Measurements from ENCODE around the gene GPR55. TPM values are rescaled to one million over a fixed set of nuclear protein-coding genes. Genes with fewer than 3 reads are reported as not detected.
"Not testable (repeated sequence)": the region's sequence is repeated elsewhere in the genome, so short reads cannot be mapped to it uniquely, and the experiment has no call there.

Gene GPR55
- total and polyA plus RNA-seq, 4 experiments from 2014 or later: 2.4 to 8.3 (median 8.1) TPM; not detected in 1

DNA sequence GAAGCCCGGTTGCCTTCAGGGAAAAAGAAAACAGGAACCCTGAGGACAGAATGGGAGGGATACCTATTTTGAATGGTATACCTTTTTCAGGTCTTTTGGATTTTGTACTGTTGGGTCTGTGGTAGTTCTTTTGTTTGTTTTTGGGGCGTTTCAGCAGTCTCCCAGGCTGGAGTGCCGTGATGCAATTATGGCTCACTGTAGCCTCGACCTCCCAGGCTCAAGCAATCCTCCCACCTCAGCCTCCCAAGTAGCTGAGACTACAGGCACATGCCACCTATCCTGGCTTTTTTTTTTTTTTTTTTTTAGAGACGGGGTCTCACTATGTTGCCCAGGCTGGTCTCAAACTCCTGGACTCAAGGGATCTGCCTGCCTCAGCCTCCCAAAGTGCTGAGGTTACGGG, 43.3 kb upstream of the GPR55 start:
- ChIA-PET POLR2A (ENCODE audit: partially characterized antibody) (interaction anchor here (1.0 kb wide), 1 partner anchor 44 kb away, joined by 3 read pairs; the partner anchor contains the start of gene GPR55), CTCF (ENCODE audit: partially characterized antibody) (interaction anchor here (0.7 to 4.1 kb wide), 3 partner anchors 19 to 175 kb away, joined by 3 to 16 read pairs (median 3); partner anchors contain the start of gene GPR55)
- H3K27me3 Mint-ChIP-seq; intact Hi-C loops (cut with micrococcal nuclease); H3K27me3 ChIP-seq (ENCODE audit: insufficient read depth, low read length); H3K9me3 ChIP-seq (ENCODE audit: control insufficient read depth in 1 of 2, low read length in 2 of 2); H3K27ac Mint-ChIP-seq; H3K36me3 Mint-ChIP-seq; H3K4me3 ChIP-seq (ENCODE audit: low read length in 2 of 2); H3K27ac ChIP-seq (ENCODE audit: low read depth, low read length); DNase-seq; H3K36me3 ChIP-seq (ENCODE audit: insufficient read depth, low read length); H3K9me3 Mint-ChIP-seq; H3K4me3 Mint-ChIP-seq: not testable (repeated sequence)
- peaks cover 4 to 18% (median 12%) of the 10 kb centered on the region in 4 donors for H3K4me1 Mint-ChIP-seq
- H3K4me1 ChIP-seq (ENCODE audit: insufficient read depth, low read length): peaks cover 22% of the 10 kb centered on the region

DNA sequence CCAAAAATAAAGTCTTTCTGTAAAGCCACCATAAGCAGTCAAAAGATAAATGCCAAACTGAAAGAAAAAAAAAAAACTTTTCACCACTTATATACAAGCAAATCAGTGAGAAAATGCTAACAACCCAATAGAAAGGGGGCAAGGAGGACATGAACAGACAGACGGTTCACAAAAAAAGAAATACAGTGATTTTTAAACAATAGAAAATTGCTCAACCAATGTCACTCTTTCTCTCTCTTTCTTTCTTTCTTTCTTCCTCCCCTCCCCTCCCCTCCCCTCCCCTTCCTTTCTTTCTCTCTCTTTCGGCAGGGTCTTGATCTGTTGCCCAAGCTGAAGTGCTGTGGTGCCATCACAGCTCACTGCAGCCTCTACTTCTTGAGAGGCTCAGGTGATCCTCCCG, 42.1 kb upstream of the GPR55 start:
- H3K9me3 ChIP-seq (ENCODE audit: control insufficient read depth in 1 of 2, low read length in 2 of 2): no peaks in the 10 kb centered on the region
- no peak overlapping the region for H3K27ac Mint-ChIP-seq
- POLR2A ChIA-PET (ENCODE audit: partially characterized antibody): no interaction called here
- H3K4me1 Mint-ChIP-seq: peaks cover 0 to 18% (median 8%) of the 10 kb centered on the region in 4 donors
- H3K4me3 Mint-ChIP-seq: no peak overlapping the region
- no peaks in the 10 kb centered on the region for H3K9me3 Mint-ChIP-seq
- H3K27me3 ChIP-seq (ENCODE audit: insufficient read depth, low read length): no peaks in the 10 kb centered on the region
- DNase-seq: no peak
- H3K36me3 Mint-ChIP-seq: no peaks in the 10 kb centered on the region
- intact Hi-C loops (cut with micrococcal nuclease): no loop called here
- H3K36me3 ChIP-seq (ENCODE audit: insufficient read depth, low read length): no peaks in the 10 kb centered on the region
- CTCF ChIA-PET (ENCODE audit: partially characterized antibody): interaction anchor here (0.6 to 4.1 kb wide), 4 partner anchors 13 to 42 kb away, joined by 3 to 16 read pairs (median 4); partner anchors contain the start of gene GPR55
- H3K4me1 ChIP-seq (ENCODE audit: insufficient read depth, low read length): peaks cover 14% of the 10 kb centered on the region
- no peak overlapping the region for H3K4me3 ChIP-seq (ENCODE audit: low read length in 2 of 2)
- H3K27me3 Mint-ChIP-seq: peaks cover 2 to 3% of the 10 kb centered on the region in 2 donors
- no peak overlapping the region for H3K27ac ChIP-seq (ENCODE audit: low read depth, low read length)

DNA sequence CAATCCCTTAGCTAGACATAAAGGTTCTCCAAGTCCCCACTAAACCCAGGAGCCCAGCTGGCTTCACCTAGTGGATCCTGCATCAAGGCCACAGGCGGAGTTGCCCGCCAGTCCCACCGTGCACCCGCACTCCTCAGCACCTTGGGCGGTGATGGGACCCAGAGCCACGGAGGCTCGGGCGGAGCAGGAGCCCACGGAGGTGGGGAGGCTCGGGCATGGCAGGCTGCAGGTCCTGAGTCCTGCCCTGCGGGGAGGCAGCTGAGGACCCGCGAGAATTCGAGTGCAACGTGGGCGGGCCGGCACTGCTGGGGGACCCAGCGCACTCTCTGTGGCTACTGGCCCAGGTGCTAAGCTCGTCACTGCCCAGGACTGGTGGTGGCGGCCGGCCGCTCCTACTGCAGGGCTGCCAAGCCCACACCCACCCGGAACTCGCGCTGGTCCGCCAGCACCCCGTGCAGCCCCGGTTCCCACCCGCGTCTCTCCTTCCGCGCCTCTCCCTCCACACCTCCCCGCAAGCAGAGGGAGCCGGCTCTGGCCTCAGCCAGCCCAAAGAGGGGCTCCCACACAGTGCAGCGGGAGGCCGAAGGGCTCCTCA, 39.2 kb upstream of the GPR55 start:
- H3K27ac ChIP-seq (ENCODE audit: low read depth, low read length): no peak overlapping the region
- H3K36me3 Mint-ChIP-seq: no peaks in the 10 kb centered on the region
- peaks cover 0 to 11% (median 2%) of the 10 kb centered on the region in 4 donors for H3K4me1 Mint-ChIP-seq
- no peaks in the 10 kb centered on the region for H3K9me3 Mint-ChIP-seq
- ChIA-PET POLR2A (ENCODE audit: partially characterized antibody) (no interaction called here), CTCF (ENCODE audit: partially characterized antibody) (interaction anchor here (2.0 kb wide), 1 partner anchor 18 kb away, joined by 4 read pairs; no protein-coding TSS in a partner anchor)
- H3K27me3 Mint-ChIP-seq: peaks cover 2 to 6% of the 10 kb centered on the region in 2 donors
- H3K4me3 ChIP-seq (ENCODE audit: low read length in 2 of 2): no peak overlapping the region
- no peaks in the 10 kb centered on the region for H3K9me3 ChIP-seq (ENCODE audit: control insufficient read depth in 1 of 2, low read length in 2 of 2)
- no peak overlapping the region for H3K4me3 Mint-ChIP-seq
- H3K27ac Mint-ChIP-seq: no peak overlapping the region
- H3K36me3 ChIP-seq (ENCODE audit: insufficient read depth, low read length): no peaks in the 10 kb centered on the region
- H3K27me3 ChIP-seq (ENCODE audit: insufficient read depth, low read length): no peaks in the 10 kb centered on the region
- intact Hi-C loops (cut with micrococcal nuclease): no loop called here
- DNase-seq: no peak
- H3K4me1 ChIP-seq (ENCODE audit: insufficient read depth, low read length): peaks cover 6% of the 10 kb centered on the region

DNA sequence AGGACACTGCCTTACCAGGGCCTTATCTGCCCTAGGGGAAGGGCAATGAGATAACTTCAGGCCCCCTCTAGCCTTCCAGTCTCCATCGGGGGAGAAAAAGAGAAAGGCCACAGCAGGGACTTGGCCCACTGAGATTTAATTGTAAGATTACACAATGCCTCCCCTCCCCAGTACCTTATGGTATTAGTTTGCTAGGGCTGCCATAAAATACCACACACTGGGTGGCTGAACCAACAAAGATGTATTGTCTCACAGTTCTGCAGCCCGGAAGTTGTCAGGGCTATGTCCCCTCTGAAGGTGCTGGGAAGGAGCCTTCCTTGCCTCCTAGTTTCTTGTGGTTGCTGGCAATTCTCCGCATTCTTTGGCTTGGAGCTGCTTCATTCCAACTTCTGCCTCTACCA, 36.0 kb upstream of the GPR55 start:
- Histone ChIP-seq H3K27ac (ENCODE audit: low read depth, low read length) (no peak overlapping the region), H3K4me3 (ENCODE audit: low read length in 2 of 2) (no peak overlapping the region), H3K4me1 (ENCODE audit: insufficient read depth, low read length) (peaks cover 16% of the 10 kb centered on the region), H3K27me3 (ENCODE audit: insufficient read depth, low read length) (peaks cover 14% of the 10 kb centered on the region), H3K9me3 (ENCODE audit: control insufficient read depth in 1 of 2, low read length in 2 of 2) (no peaks in the 10 kb centered on the region), H3K36me3 (ENCODE audit: insufficient read depth, low read length) (no peaks in the 10 kb centered on the region)
- Mint-ChIP-seq H3K27ac (no peak overlapping the region), H3K4me3 (no peak overlapping the region), H3K27me3 (peaks cover 11 to 21% of the 10 kb centered on the region in 2 donors), H3K36me3 (no peaks in the 10 kb centered on the region), H3K4me1 (peaks cover 10 to 18% (median 14%) of the 10 kb centered on the region in 4 donors), H3K9me3 (no peaks in the 10 kb centered on the region)
- ChIA-PET POLR2A (ENCODE audit: partially characterized antibody) (no interaction called here), CTCF (ENCODE audit: partially characterized antibody) (interaction anchor here (1.2 kb wide), 1 partner anchor 26 kb away, joined by 3 read pairs; no protein-coding TSS in a partner anchor)
- intact Hi-C loops (cut with micrococcal nuclease): no loop called here
- no peak for DNase-seq

DNA sequence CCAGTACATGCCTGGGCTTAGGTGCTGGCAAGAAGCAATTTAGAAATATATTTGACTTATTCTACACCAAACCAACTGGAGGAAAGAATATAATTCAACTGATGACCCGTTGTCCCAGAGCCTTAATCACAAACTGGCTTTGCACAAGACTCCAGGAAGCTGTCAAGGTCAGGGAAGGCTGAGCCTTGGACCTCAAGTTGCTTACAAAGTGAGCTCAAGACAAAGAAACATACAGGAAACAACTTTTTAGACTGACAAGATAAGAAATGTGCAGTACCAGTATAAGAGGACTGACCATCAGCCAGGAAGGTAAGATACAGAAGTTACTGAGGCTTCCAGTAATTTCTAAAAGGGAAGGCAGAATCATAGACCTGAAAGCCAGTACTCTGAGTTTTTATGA, 35.0 kb upstream of the GPR55 start:
- DNase-seq: no peak
- H3K4me1 Mint-ChIP-seq: peaks cover 10 to 18% (median 14%) of the 10 kb centered on the region in 4 donors
- peaks cover 14% of the 10 kb centered on the region for H3K27me3 ChIP-seq (ENCODE audit: insufficient read depth, low read length)
- ChIA-PET POLR2A (ENCODE audit: partially characterized antibody) (no interaction called here), CTCF (ENCODE audit: partially characterized antibody) (interaction anchor here (1.1 to 1.2 kb wide), 1 partner anchor 27 kb away, joined by 3 to 5 read pairs; no protein-coding TSS in a partner anchor)
- no peak overlapping the region for H3K4me3 ChIP-seq (ENCODE audit: low read length in 2 of 2)
- no peaks in the 10 kb centered on the region for H3K9me3 Mint-ChIP-seq
- peak overlapping the region in 1 of 7 donors; percentile 43 for H3K27ac Mint-ChIP-seq
- no peak overlapping the region for H3K27ac ChIP-seq (ENCODE audit: low read depth, low read length)
- no peaks in the 10 kb centered on the region for H3K9me3 ChIP-seq (ENCODE audit: control insufficient read depth in 1 of 2, low read length in 2 of 2)
- H3K36me3 Mint-ChIP-seq: no peaks in the 10 kb centered on the region
- no peak overlapping the region for H3K4me3 Mint-ChIP-seq
- H3K27me3 Mint-ChIP-seq: peaks cover 11 to 21% of the 10 kb centered on the region in 2 donors
- peaks cover 16% of the 10 kb centered on the region for H3K4me1 ChIP-seq (ENCODE audit: insufficient read depth, low read length)
- intact Hi-C loops (cut with micrococcal nuclease): no loop called here
- no peaks in the 10 kb centered on the region for H3K36me3 ChIP-seq (ENCODE audit: insufficient read depth, low read length)

DNA sequence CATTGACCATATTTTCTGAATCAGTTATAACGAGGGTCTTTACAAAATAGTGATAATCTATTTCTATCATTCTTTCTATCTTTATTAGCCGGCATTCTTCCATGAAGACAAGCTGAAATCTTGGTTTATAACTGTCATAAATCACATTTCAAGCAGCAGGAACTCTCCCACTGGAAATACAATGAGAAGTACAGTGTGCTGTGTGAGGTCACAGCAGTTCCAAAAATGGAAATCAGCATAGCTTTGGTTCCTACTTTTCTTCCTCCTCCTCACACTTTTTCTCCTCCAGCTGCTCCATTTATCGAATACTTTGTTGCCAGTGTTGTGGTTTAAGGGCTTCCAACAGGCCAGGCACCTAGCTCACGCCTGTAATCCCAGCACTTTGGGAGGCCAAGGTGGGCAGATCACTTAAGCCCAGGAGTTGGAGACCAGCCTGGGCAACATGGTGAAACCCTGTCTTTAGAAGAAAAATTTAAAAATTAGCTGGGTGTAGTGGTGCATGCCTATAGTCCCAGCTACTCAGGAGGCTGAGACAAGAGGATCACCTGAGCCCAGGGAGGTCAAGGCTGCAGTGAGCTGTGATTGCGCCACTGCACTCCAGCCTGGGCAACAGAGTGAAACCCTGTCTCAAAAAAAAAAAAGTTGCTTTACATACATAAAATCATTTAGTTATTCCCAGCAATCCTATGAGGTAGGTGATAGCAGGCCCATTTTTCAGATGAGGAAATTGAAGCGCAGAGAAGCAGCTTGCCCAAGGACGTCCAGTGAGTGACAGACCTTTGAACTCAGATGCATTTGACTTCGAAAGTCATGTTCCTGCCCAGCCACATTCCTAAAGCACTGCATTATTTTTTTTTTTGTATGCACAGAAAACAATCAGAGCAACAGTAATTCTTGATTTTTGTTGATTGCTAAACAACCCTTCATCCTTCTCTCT, 34.0 kb upstream of the GPR55 start:
- H3K27ac Mint-ChIP-seq: peak overlapping the region in 1 of 7 donors; percentile 41
- peaks cover 10 to 18% (median 14%) of the 10 kb centered on the region in 4 donors for H3K4me1 Mint-ChIP-seq
- ChIA-PET CTCF (ENCODE audit: partially characterized antibody) (interaction anchor here (0.7 to 1.4 kb wide), 4 partner anchors 11 to 135 kb away, joined by 3 to 5 read pairs (median 3); no protein-coding TSS in a partner anchor), POLR2A (ENCODE audit: partially characterized antibody) (no interaction called here)
- no peaks in the 10 kb centered on the region for H3K36me3 ChIP-seq (ENCODE audit: insufficient read depth, low read length)
- H3K27ac ChIP-seq (ENCODE audit: low read depth, low read length): no peak overlapping the region
- peaks cover 14% of the 10 kb centered on the region for H3K27me3 ChIP-seq (ENCODE audit: insufficient read depth, low read length)
- intact Hi-C loops (cut with micrococcal nuclease): no loop called here
- H3K9me3 Mint-ChIP-seq: no peaks in the 10 kb centered on the region
- no peaks in the 10 kb centered on the region for H3K36me3 Mint-ChIP-seq
- no peaks in the 10 kb centered on the region for H3K9me3 ChIP-seq (ENCODE audit: control insufficient read depth in 1 of 2, low read length in 2 of 2)
- peaks cover 11 to 24% of the 10 kb centered on the region in 2 donors for H3K27me3 Mint-ChIP-seq
- DNase-seq: no peak
- no peak overlapping the region for H3K4me3 ChIP-seq (ENCODE audit: low read length in 2 of 2)
- H3K4me1 ChIP-seq (ENCODE audit: insufficient read depth, low read length): peaks cover 16% of the 10 kb centered on the region
- H3K4me3 Mint-ChIP-seq: peak overlapping the region in 2 of 8 donors; percentile 9 to 18

All from CD4-positive, alpha-beta memory T cell (primary cell).